Neuron (in vitro differentiated cells): ENCODE data around the gene PELI1.

Source experiments
- H2AFZ ChIP-seq: one replicate; pipeline ENCODE4 v1.6.1; 2013; ENCODE audit warnings: low read depth, mild to moderate bottlenecking, inconsistent platforms, low read length, moderate library complexity
- H3K27me3 ChIP-seq: one replicate; pipeline ENCODE4 v1.6.1; 2013; ENCODE audit warnings: low read length; ENCODE audit not compliant: insufficient read depth
- H3K36me3 ChIP-seq: one replicate; pipeline ENCODE4 v1.6.1; 2013; ENCODE audit warnings: low read length; ENCODE audit not compliant: insufficient read depth
- H3K4me1 ChIP-seq: one replicate; pipeline ENCODE4 v1.6.1; 2013; ENCODE audit warnings: low read length; ENCODE audit not compliant: insufficient read depth
- H3K4me3 ChIP-seq: 2 replicates; pipeline ENCODE4 v1.5.1; 2013; ENCODE audit warnings: mild to moderate bottlenecking, low read length, moderate library complexity
- H3K9me3 ChIP-seq: one replicate; pipeline ENCODE4 v1.6.1; 2013; ENCODE audit warnings: low read length

Gene PELI1, protein sequence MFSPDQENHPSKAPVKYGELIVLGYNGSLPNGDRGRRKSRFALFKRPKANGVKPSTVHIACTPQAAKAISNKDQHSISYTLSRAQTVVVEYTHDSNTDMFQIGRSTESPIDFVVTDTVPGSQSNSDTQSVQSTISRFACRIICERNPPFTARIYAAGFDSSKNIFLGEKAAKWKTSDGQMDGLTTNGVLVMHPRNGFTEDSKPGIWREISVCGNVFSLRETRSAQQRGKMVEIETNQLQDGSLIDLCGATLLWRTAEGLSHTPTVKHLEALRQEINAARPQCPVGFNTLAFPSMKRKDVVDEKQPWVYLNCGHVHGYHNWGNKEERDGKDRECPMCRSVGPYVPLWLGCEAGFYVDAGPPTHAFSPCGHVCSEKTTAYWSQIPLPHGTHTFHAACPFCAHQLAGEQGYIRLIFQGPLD

GRCh38 chr2:64144057-64145013 is at the start of gene PELI1:
Gene PELI1 (minus strand): TSS chr2:64144420. CDS start chr2:64108310, 36,110 bp downstream.
- H3K27me3 ChIP-seq = no peaks in the 10 kb centered on the region
- H3K9me3 ChIP-seq = no peaks in the 10 kb centered on the region
- peaks cover 27% of the 10 kb centered on the region for H3K4me1 ChIP-seq
- peak within 1 kb of the TSS; percentile 82 for H3K4me3 ChIP-seq
- H2AFZ ChIP-seq = peak within 1 kb of the TSS; percentile 80
- peaks cover 3% of the 10 kb centered on the region for H3K36me3 ChIP-seq

GRCh38 chr2:64193491-64193890 is 49.3 kb upstream of the PELI1 start:
- Histone ChIP-seq H2AFZ (no peak overlapping the region), H3K27me3 (no peaks in the 10 kb centered on the region), H3K36me3 (no peaks in the 10 kb centered on the region), H3K4me1 (peaks cover 17% of the 10 kb centered on the region), H3K4me3 (no peak overlapping the region), H3K9me3 (peaks cover 2% of the 10 kb centered on the region)

- Histone ChIP-seq H3K36me3 (no peaks in the 10 kb centered on the region), H2AFZ (no peak overlapping the region), H3K9me3 (peaks cover 2% of the 10 kb centered on the region), H3K4me3 (no peak overlapping the region), H3K4me1 (peaks cover 17% of the 10 kb centered on the region), H3K27me3 (no peaks in the 10 kb centered on the region)
Measured at GRCh38 chr2:64192664-64193105, 48.5 kb upstream of the PELI1 start.

- no peaks in the 10 kb centered on the region for H3K27me3 ChIP-seq
- no peaks in the 10 kb centered on the region for H3K36me3 ChIP-seq
- H3K4me3 ChIP-seq = no peak overlapping the region
- peaks cover 15% of the 10 kb centered on the region for H3K4me1 ChIP-seq
- no peak overlapping the region for H2AFZ ChIP-seq
- peaks cover 2% of the 10 kb centered on the region for H3K9me3 ChIP-seq
Measured at GRCh38 chr2:64192125-64192479, 47.9 kb upstream of the PELI1 start.

DNA sequence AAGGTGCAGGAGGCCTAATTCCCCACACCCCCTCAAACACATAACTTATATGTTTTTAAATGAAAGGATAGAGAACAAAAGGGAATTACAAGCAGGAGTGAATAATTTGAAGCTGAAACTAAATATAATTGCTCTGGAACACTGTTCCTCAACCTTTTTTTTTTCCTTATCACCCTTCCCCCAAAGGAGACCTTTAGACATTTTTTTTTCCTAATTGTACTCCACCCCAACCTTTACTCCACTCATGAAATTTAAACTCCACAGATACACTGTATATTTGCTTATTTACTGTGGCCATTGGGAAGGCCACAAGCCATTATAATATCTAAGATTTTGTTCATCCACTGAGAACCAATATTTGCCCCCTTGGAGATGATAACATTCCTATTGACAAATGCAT is 45.4 kb upstream of the PELI1 start:
- H3K27me3 ChIP-seq = no peaks in the 10 kb centered on the region
- H3K4me1 ChIP-seq = peaks cover 7% of the 10 kb centered on the region
- H3K9me3 ChIP-seq = peaks cover 2% of the 10 kb centered on the region
- no peak overlapping the region for H3K4me3 ChIP-seq
- H3K36me3 ChIP-seq = no peaks in the 10 kb centered on the region
- no peak overlapping the region for H2AFZ ChIP-seq

DNA sequence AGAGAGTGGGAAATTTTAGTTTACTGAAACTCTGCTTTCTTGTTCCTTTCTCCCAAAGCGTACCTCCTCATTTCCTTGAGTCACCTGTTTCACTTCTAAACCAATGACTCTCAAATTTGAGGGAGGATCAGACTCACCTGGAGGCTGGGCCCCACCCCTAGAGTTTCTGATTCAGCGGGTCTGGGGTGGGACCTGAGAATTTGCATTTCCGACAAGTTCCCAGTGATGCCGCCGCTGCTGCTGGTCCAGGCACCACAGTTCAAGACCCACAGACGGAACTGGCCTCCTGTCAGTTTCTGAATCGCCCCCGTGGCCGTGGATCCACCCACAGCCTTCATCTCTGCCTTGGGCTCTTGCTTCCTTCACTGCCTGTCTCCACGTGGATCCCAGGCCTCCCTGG is 44.9 kb upstream of the PELI1 start:
- H3K9me3 ChIP-seq = peaks cover 2% of the 10 kb centered on the region
- H3K36me3 ChIP-seq = no peaks in the 10 kb centered on the region

GRCh38 chr2:64186699-64187605 is 42.7 kb upstream of the PELI1 start:
- no peaks in the 10 kb centered on the region for H3K9me3 ChIP-seq
- peaks cover 7% of the 10 kb centered on the region for H3K4me1 ChIP-seq
- H3K36me3 ChIP-seq = no peaks in the 10 kb centered on the region
- no peak overlapping the region for H3K4me3 ChIP-seq
- no peaks in the 10 kb centered on the region for H3K27me3 ChIP-seq
- no peak overlapping the region for H2AFZ ChIP-seq

More for the DNA sequence above, 44.9 kb upstream of the PELI1 start:
- Histone ChIP-seq H2AFZ (no peak overlapping the region), H3K27me3 (no peaks in the 10 kb centered on the region), H3K4me3 (no peak overlapping the region), H3K4me1 (peaks cover 7% of the 10 kb centered on the region)

DNA sequence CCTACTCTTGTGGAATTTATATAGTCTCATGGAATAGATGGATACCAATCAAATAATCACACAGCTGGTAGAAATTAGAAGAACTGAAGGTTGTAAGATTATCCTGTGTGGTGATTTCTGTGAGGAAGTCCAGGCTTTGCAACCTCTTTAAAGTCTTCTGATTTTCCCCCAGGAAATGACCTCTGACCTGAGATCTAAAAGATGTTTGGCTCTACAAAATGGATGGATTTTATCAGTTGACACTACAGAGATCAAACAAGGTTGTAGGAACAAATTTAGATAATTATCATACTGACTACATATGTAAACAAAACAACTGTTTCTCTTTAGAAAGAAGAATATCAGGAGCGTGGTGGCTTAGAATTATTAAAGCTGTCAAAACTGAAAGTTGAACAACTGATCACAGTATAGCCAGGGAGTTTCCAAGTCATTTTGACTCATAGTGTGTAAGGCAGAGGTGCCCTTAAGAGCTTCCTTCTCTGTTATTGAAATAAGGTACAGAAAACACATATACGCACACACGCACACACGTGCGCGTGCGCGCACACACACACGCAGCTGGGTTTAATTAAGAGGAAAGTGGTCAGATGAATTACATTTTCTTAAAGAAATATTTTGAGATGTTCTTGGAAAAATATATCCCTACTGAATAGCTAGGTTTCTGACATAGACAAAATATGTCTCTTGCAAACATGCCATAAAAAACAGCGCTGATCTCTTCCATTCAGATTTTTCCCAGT is 35.5 kb upstream of the PELI1 start:
- Histone ChIP-seq H3K4me3 (no peak overlapping the region), H3K9me3 (no peaks in the 10 kb centered on the region), H2AFZ (no peak overlapping the region), H3K27me3 (no peaks in the 10 kb centered on the region), H3K36me3 (no peaks in the 10 kb centered on the region), H3K4me1 (no peaks in the 10 kb centered on the region)

GRCh38 chr2:64177315-64177714 is 33.1 kb upstream of the PELI1 start:
- Histone ChIP-seq H3K36me3 (no peaks in the 10 kb centered on the region), H3K27me3 (no peaks in the 10 kb centered on the region), H3K4me1 (peaks cover 8% of the 10 kb centered on the region), H2AFZ (no peak overlapping the region), H3K4me3 (no peak overlapping the region), H3K9me3 (peaks cover 3% of the 10 kb centered on the region)

DNA sequence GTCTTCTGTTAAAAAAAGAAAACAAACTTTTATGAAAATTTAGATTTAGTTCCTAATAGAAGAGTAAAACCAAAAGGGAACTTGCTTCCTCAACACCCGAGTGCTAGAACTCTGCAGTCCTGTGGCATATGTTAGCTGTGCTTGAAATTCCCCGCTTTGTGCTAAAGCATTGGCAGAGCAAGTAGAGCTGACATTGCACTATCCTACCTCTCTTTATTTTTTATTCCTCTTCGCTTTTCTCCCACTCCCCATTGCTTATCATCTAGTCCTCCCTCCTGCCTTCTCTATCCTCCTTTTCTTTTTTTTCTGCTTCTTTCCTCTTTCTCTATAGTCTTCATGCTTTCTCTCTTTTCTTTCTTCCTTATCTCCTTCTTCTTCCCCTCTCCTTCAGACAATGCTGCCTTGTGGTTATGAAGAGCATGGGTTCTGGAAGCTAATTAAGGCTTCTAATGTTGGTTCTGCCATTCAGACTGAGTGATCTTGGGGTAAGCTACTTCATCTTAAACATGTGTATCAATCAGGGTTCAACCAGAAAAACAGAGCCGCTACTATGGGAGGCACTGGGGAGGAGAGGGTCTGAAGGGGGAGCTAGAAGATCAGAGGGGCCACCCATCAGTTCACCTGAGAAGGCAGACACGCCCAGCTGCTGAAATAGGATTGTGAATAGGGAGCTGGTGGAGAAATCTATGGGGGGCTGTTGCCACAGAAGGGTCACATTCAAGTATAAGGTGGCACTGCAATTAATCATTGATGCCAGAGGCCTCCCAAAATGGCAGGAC is 31.4 kb upstream of the PELI1 start:
- H2AFZ ChIP-seq = no peak overlapping the region
- no peaks in the 10 kb centered on the region for H3K27me3 ChIP-seq
- H3K36me3 ChIP-seq = no peaks in the 10 kb centered on the region
- H3K4me3 ChIP-seq = no peak overlapping the region
- peaks cover 8% of the 10 kb centered on the region for H3K4me1 ChIP-seq
- H3K9me3 ChIP-seq = peaks cover 3% of the 10 kb centered on the region

- peaks cover 8% of the 10 kb centered on the region for H3K4me1 ChIP-seq
Measured at GRCh38 chr2:64173156-64174135, 29.2 kb upstream of the PELI1 start.

More at GRCh38 chr2:64173156-64174135, 29.2 kb upstream of the PELI1 start:
- Histone ChIP-seq H3K9me3 (peaks cover 3% of the 10 kb centered on the region), H3K36me3 (no peaks in the 10 kb centered on the region), H2AFZ (no peak overlapping the region), H3K27me3 (no peaks in the 10 kb centered on the region), H3K4me3 (no peak overlapping the region)
